Right lobe of liver (tissue), 4 donors: ENCODE measurements around the gene REST.

Experiments
- POLR2A ChIP-seq: fragments of 450-650 bp; IDR thresholded peaks from one replicate; pipeline ENCODE4 v1.6.1; 2017; ENCODE audit warnings: antibody characterized with exemption, mild to moderate bottlenecking
- TF ChIP-seq, protein P1 (sequence below), 4 donors: fragments of 200-600 bp in 3 of 4; fragments of 450-650 bp in 1 of 4; IDR thresholded peaks; one replicate each; pipeline versions ENCODE4 v1.5.1 to v1.8.0; 2016 to 2022; ENCODE audit warnings: antibody characterized with exemption in 4 of 4, mild to moderate bottlenecking in 2 of 4
- donor health status: DM: no; HTN: no; CAD: no.
- donor health status: DM: no; HTN: no; CAD: no.
- donor health status: DM: no; HTN: yes; CAD: no.

DNA sequence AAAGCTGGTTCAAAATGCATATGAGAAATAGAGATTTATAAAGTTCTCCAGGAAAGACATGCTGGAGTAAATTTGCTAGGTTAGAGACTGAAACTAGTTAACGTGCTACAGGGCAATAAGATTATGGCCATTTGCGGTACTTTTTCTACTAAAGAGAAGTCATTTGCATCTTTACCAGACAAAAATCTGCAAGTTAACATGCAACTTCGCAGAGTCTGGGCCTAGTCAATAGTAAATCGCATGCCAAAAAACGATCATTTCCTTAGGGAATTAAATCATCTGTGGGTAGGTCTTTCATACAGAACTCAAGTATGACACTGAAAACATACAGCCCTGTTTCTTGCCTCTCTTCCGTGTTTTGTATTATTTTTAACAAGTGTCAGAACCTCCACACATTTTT, 32.8 kb upstream of the REST start:
- TF ChIP-seq, protein P1, sequence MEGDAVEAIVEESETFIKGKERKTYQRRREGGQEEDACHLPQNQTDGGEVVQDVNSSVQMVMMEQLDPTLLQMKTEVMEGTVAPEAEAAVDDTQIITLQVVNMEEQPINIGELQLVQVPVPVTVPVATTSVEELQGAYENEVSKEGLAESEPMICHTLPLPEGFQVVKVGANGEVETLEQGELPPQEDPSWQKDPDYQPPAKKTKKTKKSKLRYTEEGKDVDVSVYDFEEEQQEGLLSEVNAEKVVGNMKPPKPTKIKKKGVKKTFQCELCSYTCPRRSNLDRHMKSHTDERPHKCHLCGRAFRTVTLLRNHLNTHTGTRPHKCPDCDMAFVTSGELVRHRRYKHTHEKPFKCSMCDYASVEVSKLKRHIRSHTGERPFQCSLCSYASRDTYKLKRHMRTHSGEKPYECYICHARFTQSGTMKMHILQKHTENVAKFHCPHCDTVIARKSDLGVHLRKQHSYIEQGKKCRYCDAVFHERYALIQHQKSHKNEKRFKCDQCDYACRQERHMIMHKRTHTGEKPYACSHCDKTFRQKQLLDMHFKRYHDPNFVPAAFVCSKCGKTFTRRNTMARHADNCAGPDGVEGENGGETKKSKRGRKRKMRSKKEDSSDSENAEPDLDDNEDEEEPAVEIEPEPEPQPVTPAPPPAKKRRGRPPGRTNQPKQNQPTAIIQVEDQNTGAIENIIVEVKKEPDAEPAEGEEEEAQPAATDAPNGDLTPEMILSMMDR (IDR thresholded peaks at IDR 0.05) = no peak
- TF ChIP-seq POLR2A = no peak
